ENCODE data around the gene UXS1.

DNA sequence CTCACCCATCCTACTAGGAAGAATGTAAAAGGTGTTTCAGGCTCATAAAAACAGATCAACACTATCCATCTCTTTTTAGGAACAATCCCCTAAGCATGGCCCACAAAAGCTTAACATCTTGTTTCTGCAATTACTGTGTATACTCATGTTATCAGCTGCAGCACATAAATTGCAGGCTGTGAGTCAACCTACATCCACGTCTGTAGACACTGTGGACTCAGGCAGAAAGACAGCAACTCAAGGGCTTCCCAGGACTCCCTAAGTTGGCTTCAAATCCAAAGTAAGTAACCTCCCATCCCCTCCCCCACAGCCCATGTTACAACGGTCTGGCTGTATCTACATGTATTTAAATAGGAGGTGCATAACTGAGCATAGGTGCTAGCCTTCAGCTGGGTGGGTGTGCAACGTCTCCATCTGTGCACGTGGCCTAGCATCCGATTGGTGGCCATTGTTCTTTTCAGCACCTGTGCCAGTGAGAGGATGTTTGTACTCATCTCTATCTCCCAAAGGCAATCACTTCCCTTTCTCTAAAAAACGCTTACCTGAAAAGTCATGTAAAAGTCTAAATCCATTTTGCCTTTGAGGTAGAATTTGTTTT, 30.1 kb downstream of the UXS1 start:
- TF ChIP-seq, protein P1, sequence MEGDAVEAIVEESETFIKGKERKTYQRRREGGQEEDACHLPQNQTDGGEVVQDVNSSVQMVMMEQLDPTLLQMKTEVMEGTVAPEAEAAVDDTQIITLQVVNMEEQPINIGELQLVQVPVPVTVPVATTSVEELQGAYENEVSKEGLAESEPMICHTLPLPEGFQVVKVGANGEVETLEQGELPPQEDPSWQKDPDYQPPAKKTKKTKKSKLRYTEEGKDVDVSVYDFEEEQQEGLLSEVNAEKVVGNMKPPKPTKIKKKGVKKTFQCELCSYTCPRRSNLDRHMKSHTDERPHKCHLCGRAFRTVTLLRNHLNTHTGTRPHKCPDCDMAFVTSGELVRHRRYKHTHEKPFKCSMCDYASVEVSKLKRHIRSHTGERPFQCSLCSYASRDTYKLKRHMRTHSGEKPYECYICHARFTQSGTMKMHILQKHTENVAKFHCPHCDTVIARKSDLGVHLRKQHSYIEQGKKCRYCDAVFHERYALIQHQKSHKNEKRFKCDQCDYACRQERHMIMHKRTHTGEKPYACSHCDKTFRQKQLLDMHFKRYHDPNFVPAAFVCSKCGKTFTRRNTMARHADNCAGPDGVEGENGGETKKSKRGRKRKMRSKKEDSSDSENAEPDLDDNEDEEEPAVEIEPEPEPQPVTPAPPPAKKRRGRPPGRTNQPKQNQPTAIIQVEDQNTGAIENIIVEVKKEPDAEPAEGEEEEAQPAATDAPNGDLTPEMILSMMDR (IDR thresholded peaks at IDR 0.05), result no peak
- TF ChIP-seq POLR2A (IDR thresholded peaks at IDR 0.05) (no peak), POLR2AphosphoS5 (IDR thresholded peaks at IDR 0.05) (no peak), EP300 (IDR thresholded peaks at IDR 0.05) (no peak)

Measured in sigmoid colon (tissue), 4 donors.